Omental fat pad (tissue), 4 donors: Measurements from ENCODE around the gene SCFD2. TPM values are rescaled to one million over a fixed set of nuclear protein-coding genes. Genes with fewer than 3 reads are reported as not detected.

Experiments used
- ATAC-seq: fragments of 150-250 bp; one replicate; pipeline ENCODE4 v1.9.1; 2016; ENCODE audit warnings: mild to moderate bottlenecking, moderate library complexity; ENCODE audit not compliant: low FRiP score
- DNase-seq: peaks from one replicate; pipeline ENCODE4 v3.0.0-alpha.2; 2019; ENCODE audit warnings: low spot score
- CTCF ChIP-seq, 3 donors: fragments of 450-650 bp; IDR thresholded peaks; one replicate each; pipeline ENCODE4 v1.5.1; 2016 to 2017; ENCODE audit warnings: antibody characterized with exemption in 3 of 3, mild to moderate bottlenecking in 3 of 3, moderate library complexity in 2 of 3
- total RNA-seq, 4 donors: library from RNA; depleted of rRNA; stranded (reverse); fragments of >200 nt; gene quantifications; one replicate each; pipeline ENCODE4 v1.1.0, GENCODE V29; 2016

Gene SCFD2
- total RNA-seq, 4 donors from 2014 or later = 26.4 to 65.6 (median 28.4) TPM

GRCh38 chr4:53012738-53013137, 353.1 kb downstream of the SCFD2 start:
- TF ChIP-seq CTCF (IDR thresholded peaks at IDR 0.05) = no peak
- no peak for DNase-seq
- ATAC-seq = no peak

- DNase-seq (no peak), ATAC-seq (no peak)
- no peak for TF ChIP-seq CTCF (IDR thresholded peaks at IDR 0.05)
Observed at GRCh38 chr4:53011259-53011905, 354.5 kb downstream of the SCFD2 start.

- DNase-seq = no peak
- TF ChIP-seq CTCF (IDR thresholded peaks at IDR 0.05) = no peak
- ATAC-seq = no peak
Observed at GRCh38 chr4:53010318-53010717, 355.5 kb downstream of the SCFD2 start.

GRCh38 chr4:53009824-53010223, 356.0 kb downstream of the SCFD2 start:
- ATAC-seq = no peak
- no peak for DNase-seq
- no peak for TF ChIP-seq CTCF (IDR thresholded peaks at IDR 0.05)

GRCh38 chr4:53007024-53007423, 358.8 kb downstream of the SCFD2 start:
- no peak for ATAC-seq
- TF ChIP-seq CTCF (IDR thresholded peaks at IDR 0.05) = no peak
- no peak for DNase-seq

GRCh38 chr4:53005808-53006207, 360.1 kb downstream of the SCFD2 start:
- DNase-seq (no peak), ATAC-seq (no peak)
- no peak for TF ChIP-seq CTCF (IDR thresholded peaks at IDR 0.05)

- TF ChIP-seq CTCF (IDR thresholded peaks at IDR 0.05) = no peak
- DNase-seq (no peak), ATAC-seq (no peak)
Observed at GRCh38 chr4:53005149-53005546, 360.7 kb downstream of the SCFD2 start.
